Ovary (tissue), 9 donors: ENCODE results near the gene WWOX. TPM values are rescaled to one million over a fixed set of nuclear protein-coding genes. Genes with fewer than 3 reads are reported as not detected.

Experiments used
- DNase-seq, 5 donors: peaks; one replicate each; pipeline ENCODE4 v3.0.0-alpha.2; 2019 to 2020
- H3K27ac ChIP-seq, 2 donors: fragments of 200-600 bp; one replicate each; pipeline versions ENCODE4 v1.5.1 to v1.8.0; 2019 to 2022
- H3K27me3 ChIP-seq: fragments of 200-600 bp; one replicate; pipeline ENCODE4 v1.8.0; 2022
- H3K36me3 ChIP-seq: fragments of 200-600 bp; sonication (generic); one replicate; pipeline ENCODE4 v1.5.1; 2019
- H3K4me1 ChIP-seq: one replicate; pipeline ENCODE4 v1.8.1; 2013; ENCODE audit warnings: mild to moderate bottlenecking, moderate library complexity; ENCODE audit not compliant: insufficient read depth
- H3K4me3 ChIP-seq: fragments of 200-600 bp; sonication (generic); one replicate; pipeline ENCODE4 v1.5.1; 2017
- H3K9me3 ChIP-seq, 2 donors: fragments of 200-600 bp in 1 of 2; sonication (generic) in 1 of 2; one replicate each; pipeline versions ENCODE4 v1.5.1 to v1.8.1; 2013 to 2019; ENCODE audit warnings: mild to moderate bottlenecking in 1 of 2, moderate library complexity in 1 of 2
- EP300 ChIP-seq: sonication (generic); formaldehyde crosslinking; IDR thresholded peaks from one replicate; pipeline ENCODE4 v1.6.1; 2017; ENCODE audit warnings: antibody characterized with exemption
- POLR2A ChIP-seq: fragments of 450-650 bp; IDR thresholded peaks from one replicate; pipeline ENCODE4 v1.6.1; 2017; ENCODE audit warnings: antibody characterized with exemption, mild to moderate bottlenecking, moderate library complexity
- WGBS, 3 donors: extraction: QIAGEN DNeasy Blood & Tissue Kit in 1 of 3; methylation state at CpG; one replicate each; pipeline versions ENCODE4 v1.1.5 to v1.1.7; 2013 to 2017; 5-methylcytosine and 5-hydroxymethylcytosine counted together
- intact Hi-C, 4 donors: fragments of 100-400 bp; cut with DNase I; formaldehyde crosslinking; loops; one replicate each; pipeline versions ENCODE4 v1.11.0 to v1.15.1; 2022 to 2023
- polyA plus RNA-seq, 2 donors: library from polyadenylated mRNA; stranded (reverse); fragments of 200-250 nt in 1 of 2; fragments of 350-450 nt in 1 of 2; fragmentation: Illumina TruSeq in 1 of 2; extraction: RNeasy Lipid Tissue Mini Kit (QIAGEN cat#74804) in 1 of 2; gene quantifications; one replicate each; pipeline ENCODE4 v1.2.3, GENCODE V29; 2013 to 2014
- total RNA-seq, 7 donors: library from RNA; depleted of rRNA in 2 of 7; stranded (reverse); fragments of >200 nt in 2 of 7; fragmentation: NEBNext Ultra II Directional in 3 of 7; extraction: Animal tissue kit (Norgen Biotek cat#: 25700) in 3 of 7; gene quantifications; one replicate each; pipeline versions ENCODE4 v1.1.0 to v1.2.4, GENCODE V29; 2016 to 2023
- TF ChIP-seq, protein P1 (sequence below), 3 donors: fragments of 450-650 bp in 2 of 3; fragments of 200-600 bp in 1 of 3; IDR thresholded peaks; one replicate each; pipeline versions ENCODE4 v1.5.1 to v1.8.0; 2016 to 2022; ENCODE audit warnings: antibody characterized with exemption in 3 of 3, mild to moderate bottlenecking in 1 of 3
- donor health status: DM: no; HTN: no; CAD: no; lungs with moderate emphysema.
- donor health status: DM: no; HTN: no; CAD: no.
- donor health status: Bipolar disorder and iron deficiency.
- donor health status: DM: yes; HTN: yes; CAD: no.
- donor health status: DM: no; HTN: no; CAD: no.
- donor health status: DM: yes; HTN: yes; CAD: no.

The WWOX gene
- total and polyA plus RNA-seq, 9 donors, result 11.0 to 40.5 (median 25.2) TPM

DNA sequence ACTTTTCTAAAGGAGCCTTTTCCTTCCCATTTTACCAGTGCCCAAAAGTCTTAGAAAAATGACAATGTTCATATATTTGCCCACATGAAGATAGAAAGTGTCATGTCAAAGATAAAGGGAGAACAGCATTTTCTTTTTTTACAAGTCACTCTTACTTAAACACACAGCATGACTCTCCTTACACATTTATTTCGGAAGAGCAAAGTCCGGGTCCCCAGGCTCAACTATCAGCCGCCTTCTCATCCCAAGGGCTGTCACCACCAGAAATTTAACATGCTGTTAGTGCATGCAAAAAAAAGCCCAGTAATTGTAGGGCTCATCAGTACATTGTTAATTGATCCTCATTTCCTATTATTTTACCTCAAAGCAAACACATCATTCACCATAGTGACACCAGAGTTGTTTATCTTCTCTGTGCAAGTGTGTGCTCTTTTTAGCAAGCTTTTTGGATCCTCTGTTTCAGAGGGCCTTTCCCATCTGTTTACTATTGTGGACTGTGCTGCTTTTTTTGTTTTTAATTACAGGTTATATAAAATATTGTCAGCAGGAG lies 560.3 kb downstream of the WWOX start:
- intact Hi-C loops, result no loop called here
- no peak for TF ChIP-seq POLR2A
- TF ChIP-seq EP300, result no peak
- TF ChIP-seq, protein P1, sequence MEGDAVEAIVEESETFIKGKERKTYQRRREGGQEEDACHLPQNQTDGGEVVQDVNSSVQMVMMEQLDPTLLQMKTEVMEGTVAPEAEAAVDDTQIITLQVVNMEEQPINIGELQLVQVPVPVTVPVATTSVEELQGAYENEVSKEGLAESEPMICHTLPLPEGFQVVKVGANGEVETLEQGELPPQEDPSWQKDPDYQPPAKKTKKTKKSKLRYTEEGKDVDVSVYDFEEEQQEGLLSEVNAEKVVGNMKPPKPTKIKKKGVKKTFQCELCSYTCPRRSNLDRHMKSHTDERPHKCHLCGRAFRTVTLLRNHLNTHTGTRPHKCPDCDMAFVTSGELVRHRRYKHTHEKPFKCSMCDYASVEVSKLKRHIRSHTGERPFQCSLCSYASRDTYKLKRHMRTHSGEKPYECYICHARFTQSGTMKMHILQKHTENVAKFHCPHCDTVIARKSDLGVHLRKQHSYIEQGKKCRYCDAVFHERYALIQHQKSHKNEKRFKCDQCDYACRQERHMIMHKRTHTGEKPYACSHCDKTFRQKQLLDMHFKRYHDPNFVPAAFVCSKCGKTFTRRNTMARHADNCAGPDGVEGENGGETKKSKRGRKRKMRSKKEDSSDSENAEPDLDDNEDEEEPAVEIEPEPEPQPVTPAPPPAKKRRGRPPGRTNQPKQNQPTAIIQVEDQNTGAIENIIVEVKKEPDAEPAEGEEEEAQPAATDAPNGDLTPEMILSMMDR (IDR thresholded peaks at IDR 0.05), result no peak
- Histone ChIP-seq H3K36me3 (no peaks in the 10 kb centered on the region), H3K9me3 (no peaks in the 10 kb centered on the region), H3K27me3 (no peaks in the 10 kb centered on the region), H3K4me3 (no peak overlapping the region), H3K27ac (no peak overlapping the region), H3K4me1 (peaks cover 4% of the 10 kb centered on the region)
- 64 to 86% (median 79%) methylated on average over 3 of the region's 3 CpGs for WGBS, 3 donors
- no peak for DNase-seq

GRCh38 chr16:78660795-78661194 lies 561.3 kb downstream of the WWOX start:
- Histone ChIP-seq H3K36me3 (no peaks in the 10 kb centered on the region), H3K9me3 (no peaks in the 10 kb centered on the region), H3K27ac (no peak overlapping the region), H3K4me3 (no peak overlapping the region), H3K4me1 (no peaks in the 10 kb centered on the region), H3K27me3 (no peaks in the 10 kb centered on the region)
- intact Hi-C loops, result no loop called here
- WGBS, 3 donors, result 93 to 97% (median 97%) methylated on average over 1 of the region's 1 CpG
- DNase-seq, result no peak
- TF ChIP-seq, protein P1 (IDR thresholded peaks at IDR 0.05), result no peak
- TF ChIP-seq POLR2A (no peak), EP300 (no peak)

GRCh38 chr16:78663690-78664089 lies 564.2 kb downstream of the WWOX start:
- intact Hi-C loops, result no loop called here
- H3K4me3 ChIP-seq, result no peak overlapping the region
- DNase-seq, result no peak
- WGBS, 3 donors, result 93 to 97% (median 94%) methylated on average over 5 of the region's 5 CpGs
- no peaks in the 10 kb centered on the region for H3K9me3 ChIP-seq
- no peaks in the 10 kb centered on the region for H3K36me3 ChIP-seq
- no peak overlapping the region for H3K27ac ChIP-seq
- TF ChIP-seq POLR2A (no peak), EP300 (no peak)
- TF ChIP-seq, protein P1 (IDR thresholded peaks at IDR 0.05), result no peak
- H3K27me3 ChIP-seq, result no peaks in the 10 kb centered on the region
- peaks cover 2% of the 10 kb centered on the region for H3K4me1 ChIP-seq

- DNase-seq, result no peak
- peaks cover 5% of the 10 kb centered on the region for H3K4me1 ChIP-seq
- WGBS, 3 donors, result 90 to 93% (median 92%) methylated on average over 19 of the region's 19 CpGs
- no peaks in the 10 kb centered on the region for H3K27me3 ChIP-seq
- no peak overlapping the region for H3K4me3 ChIP-seq
- TF ChIP-seq POLR2A (no peak), EP300 (no peak)
- TF ChIP-seq, protein P1 (IDR thresholded peaks at IDR 0.05), result no peak
- H3K27ac ChIP-seq, result no peak overlapping the region
- H3K9me3 ChIP-seq, result no peaks in the 10 kb centered on the region
- intact Hi-C loops, result no loop called here
- H3K36me3 ChIP-seq, result no peaks in the 10 kb centered on the region
Measured at GRCh38 chr16:78664811-78665772, 565.6 kb downstream of the WWOX start.
